Endothelial cell of umbilical vein (primary cell): Measurements from ENCODE around the gene TNRC6A. TPM values are rescaled to one million over a fixed set of nuclear protein-coding genes. Genes with fewer than 3 reads are reported as not detected.

Experiments used
- BruUV-seq: library from RNA; stranded (reverse); fragments of 400-500 nt; replicated peaks from 2 replicates; lab custom pipeline; 2021; lab: Mats Ljungman, UMichigan
- CTCF ChIA-PET: fragments of 300-600, 350-600 bp; sonication (Branson Sonifier 250); formaldehyde crosslinking; loops from one replicate; lab custom pipeline; 2021; ENCODE audit warnings: antibody characterized with exemption, inconsistent platforms; lab: Charles Lee
- POLR2A ChIA-PET: fragments of 300-600, 350-600 bp; sonication (Branson Sonifier 250); formaldehyde crosslinking; loops from one replicate; lab custom pipeline; 2021; ENCODE audit warnings: antibody characterized with exemption, inconsistent platforms; lab: Charles Lee
- DNase-seq: peaks from one replicate; pipeline ENCODE4 v3.0.0-alpha.2; 2011; ENCODE audit warnings: low read depth, low spot score
- FAIRE-seq: peaks from 2 replicates; lab custom pipeline; 2011; peaks lifted over from hg19 to GRCh38; lab: Jason Lieb, UNC
- H2AFZ ChIP-seq: 2 replicates; pipeline ENCODE4 v1.6.0; 2012; ENCODE audit warnings: low read depth, low read length, control low read depth, inconsistent platforms
- H3K27ac ChIP-seq: 2 replicates; pipeline ENCODE4 v1.5.1; 2011; ENCODE audit warnings: low read depth, mild to moderate bottlenecking, control low read depth, low read length, moderate library complexity; ENCODE audit not compliant: insufficient read depth
- H3K27me3 ChIP-seq, 2 experiments: 2 replicates each; pipeline versions ENCODE4 v1.6.0 to v1.6.1; 2011; ENCODE audit warnings: low read length in 2 of 2, mixed read lengths in 1 of 2; ENCODE audit not compliant: control insufficient read depth in 2 of 2, insufficient read depth in 2 of 2
- H3K36me3 ChIP-seq, 2 experiments: 2 replicates in 1 of 2; 3 replicates in 1 of 2; pipeline ENCODE4 v1.5.1; 2011; ENCODE audit warnings: low read length in 2 of 2, mild to moderate bottlenecking in 1 of 2, moderate library complexity in 1 of 2; ENCODE audit not compliant: control insufficient read depth in 2 of 2, insufficient read depth in 2 of 2; ENCODE audit errors: extremely low read depth in 1 of 2
- H3K4me1 ChIP-seq: 3 replicates; pipeline ENCODE4 v1.5.1; 2011; ENCODE audit warnings: mild to moderate bottlenecking, low read length; ENCODE audit not compliant: control insufficient read depth, insufficient read depth; ENCODE audit errors: extremely low read depth
- H3K4me2 ChIP-seq: 2 replicates; pipeline ENCODE4 v1.6.1; 2011; ENCODE audit warnings: low read length, control low read depth, mixed read lengths; ENCODE audit not compliant: insufficient read depth
- H3K4me3 ChIP-seq, 3 experiments: fragments of 200-600 bp in 1 of 3; sonication (generic), shearing (Covaris generic) in 1 of 3; replicated peaks in 1 of 3; 2 replicates each; pipeline ENCODE4 v1.5.1; 2011 to 2016; ENCODE audit warnings: control low read depth in 3 of 3, low read length in 3 of 3, mild to moderate bottlenecking in 2 of 3, inconsistent platforms in 1 of 3, low read depth in 1 of 3, moderate library complexity in 1 of 3; ENCODE audit not compliant: insufficient read depth in 1 of 3
- H3K79me2 ChIP-seq: 2 replicates; pipeline ENCODE4 v1.6.0; 2012; ENCODE audit warnings: low read length, inconsistent platforms; ENCODE audit not compliant: control insufficient read depth, insufficient read depth
- H3K9ac ChIP-seq: replicated peaks from 2 replicates; pipeline ENCODE3; 2011; ENCODE audit warnings: low read length, control low read depth; ENCODE audit not compliant: insufficient read depth; ENCODE audit errors: extremely low read depth
- H3K9me1 ChIP-seq: replicated peaks from 3 replicates; pipeline ENCODE4 v1.6.0; 2011; ENCODE audit warnings: mild to moderate bottlenecking, low read length; ENCODE audit not compliant: control insufficient read depth, insufficient read depth; ENCODE audit errors: extremely low read depth
- H3K9me3 ChIP-seq: replicated peaks from 2 replicates; pipeline ENCODE4 v1.5.1; 2012; ENCODE audit warnings: low read length, inconsistent platforms; ENCODE audit not compliant: control insufficient read depth, insufficient read depth
- H4K20me1 ChIP-seq: replicated peaks from 2 replicates; pipeline ENCODE3; 2011; ENCODE audit warnings: mild to moderate bottlenecking, low read length; ENCODE audit not compliant: control insufficient read depth, insufficient read depth; ENCODE audit errors: extremely low read depth
- CTCF ChIP-seq, 2 donors: IDR thresholded peaks; 1 replicate in 1 of 2; 2 replicates in 1 of 2; pipeline ENCODE4 v1.5.1; 2011; ENCODE audit warnings: low read length in 2 of 2, mild to moderate bottlenecking in 2 of 2, moderate library complexity in 2 of 2, control low read depth in 1 of 2, inconsistent platforms in 1 of 2, low read depth in 1 of 2; ENCODE audit not compliant: insufficient read depth in 1 of 2; ENCODE audit errors: extremely low read depth in 1 of 2
- EZH2 ChIP-seq: IDR thresholded peaks from 2 replicates; pipeline ENCODE4 v1.6.1; 2012; ENCODE audit warnings: borderline replicate concordance, low read depth, mild to moderate bottlenecking, moderate library complexity, low read length, inconsistent platforms; ENCODE audit not compliant: severe bottlenecking
- FOS ChIP-seq: IDR thresholded peaks from 2 replicates; pipeline ENCODE4 v1.6.1; 2011; ENCODE audit warnings: mild to moderate bottlenecking, low read length, moderate library complexity, borderline replicate concordance; ENCODE audit not compliant: insufficient read depth
- GATA2 ChIP-seq: IDR thresholded peaks from 2 replicates; pipeline ENCODE4 v1.7.0; 2011; ENCODE audit warnings: low read depth, mild to moderate bottlenecking, moderate library complexity, mixed read lengths, low read length; ENCODE audit not compliant: insufficient read length, insufficient read depth
- JUN ChIP-seq: IDR thresholded peaks from 2 replicates; pipeline ENCODE4 v1.6.1; 2011; ENCODE audit warnings: borderline replicate concordance, low read depth; ENCODE audit not compliant: insufficient read length, insufficient read depth
- MAX ChIP-seq: IDR thresholded peaks from 2 replicates; pipeline ENCODE4 v1.6.1; 2011; ENCODE audit not compliant: insufficient read depth, insufficient read length
- MYC ChIP-seq: IDR thresholded peaks from one replicate; pipeline ENCODE4 v1.6.1; 2011; ENCODE audit warnings: mild to moderate bottlenecking, low read depth, low read length
- POLR2A ChIP-seq: IDR thresholded peaks from 2 replicates; pipeline ENCODE4 v1.6.1; 2012; ENCODE audit warnings: low read depth, mild to moderate bottlenecking, control low read depth, low read length
- dilution Hi-C: fragments of 300-500 bp; cut with MboI; formaldehyde crosslinking; loops from one replicate; pipeline ENCODE4 v1.15.0; 2019; ENCODE audit warnings: low sequenced_read_pairs; ENCODE audit not compliant: extremely low pct_ligation_motif_present
- intact Hi-C: fragments of 100-400 bp; cut with micrococcal nuclease; formaldehyde crosslinking; loops from one replicate; pipeline ENCODE4 v1.10.0; 2022
- polyA plus RNA-seq, 4 experiments: library from polyadenylated mRNA; depleted of rRNA in 3 of 4; stranded (reverse) in 3 of 4; unstranded in 1 of 4; fragments of >200 nt; gene quantifications; 2 replicates each; pipeline versions ENCODE4 v1.2.1 to v1.2.3, GENCODE V29; 2011 to 2012; ENCODE audit warnings: missing spikeins in 1 of 4
- total RNA-seq: library from RNA; stranded (reverse); gene quantifications from 2 replicates; pipeline ENCODE4 v1.2.3, GENCODE V29; 2021

Gene TNRC6A
- total and polyA plus RNA-seq, 2 donors (not counting 3 experiments of a cell fraction or from before 2014, with no cell fraction given) = 39.3 to 74.5 TPM

GRCh38 chr16:24822974-24823373 is 93.5 kb downstream of the TNRC6A start:
- Histone ChIP-seq H2AFZ (no peak overlapping the region), H3K27ac (no peak overlapping the region), H3K9me1 (no peaks in the 10 kb centered on the region), H3K9ac (no peak overlapping the region), H3K36me3 (peaks cover 16 to 47% of the 10 kb centered on the region in 2 experiments), H3K79me2 (no peaks in the 10 kb centered on the region), H3K9me3 (no peaks in the 10 kb centered on the region), H3K4me1 (peaks cover 7% of the 10 kb centered on the region), H3K4me2 (no peak overlapping the region), H4K20me1 (no peaks in the 10 kb centered on the region), H3K27me3 (no peaks in the 10 kb centered on the region), H3K4me3 (no peak overlapping the region)
- BruUV-seq = no TSS peak
- FAIRE-seq (no peak), DNase-seq (no peak)
- intact Hi-C loops (no loop called here), dilution Hi-C loops (no loop called here)
- CTCF ChIA-PET = no interaction called here
- POLR2A ChIA-PET = no interaction called here
- no peak for TF ChIP-seq POLR2A
- no peak for TF ChIP-seq MYC
- TF ChIP-seq CTCF (IDR thresholded peaks at IDR 0.05; ENCODE audit: extremely low read depth in 1 of 2, insufficient read depth in 1 of 2, low read depth in 1 of 2, low read length in 2 of 2) = no peak
- no peak for TF ChIP-seq GATA2

DNA sequence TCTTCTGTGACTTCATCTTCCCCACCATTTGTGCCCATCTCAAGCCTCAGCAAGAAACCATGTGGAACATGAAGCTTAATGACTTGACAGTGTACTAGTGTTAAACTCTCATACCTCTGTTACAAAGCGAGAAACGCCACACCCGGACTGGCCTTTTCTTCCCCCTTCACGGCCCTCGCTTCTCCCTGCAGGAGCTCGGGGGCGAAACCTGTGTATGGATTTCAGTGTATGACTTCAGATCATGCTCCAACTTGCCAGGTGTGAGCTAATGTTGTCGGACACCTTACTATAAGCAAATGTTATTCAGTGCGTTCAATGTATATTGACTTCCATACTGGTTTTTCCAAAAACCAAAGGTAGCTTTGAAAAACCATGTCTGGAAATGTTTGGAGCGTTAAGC is 96.2 kb downstream of the TNRC6A start:
- Histone ChIP-seq H3K27ac (no peak overlapping the region), H3K79me2 (no peaks in the 10 kb centered on the region), H3K9me3 (no peaks in the 10 kb centered on the region), H3K36me3 (peaks cover 13 to 37% of the 10 kb centered on the region in 2 experiments), H3K9ac (no peak overlapping the region), H3K4me1 (no peaks in the 10 kb centered on the region), H4K20me1 (no peaks in the 10 kb centered on the region), H3K27me3 (no peaks in the 10 kb centered on the region), H3K4me3 (no peak overlapping the region), H2AFZ (no peak overlapping the region), H3K4me2 (no peak overlapping the region), H3K9me1 (no peaks in the 10 kb centered on the region)
- no TSS peak for BruUV-seq
- intact Hi-C loops (no loop called here), dilution Hi-C loops (no loop called here)
- CTCF ChIA-PET = interaction anchor here (0.6 to 2.0 kb wide), 3 partner anchors 9 to 95 kb away, joined by 3 to 9 read pairs (median 4); no protein-coding TSS in a partner anchor
- FAIRE-seq (no peak), DNase-seq (no peak)
- TF ChIP-seq JUN (no peak), MAX (no peak), FOS (no peak), EZH2 (no peak), CTCF (IDR thresholded peaks at IDR 0.05; ENCODE audit: extremely low read depth in 1 of 2, insufficient read depth in 1 of 2, low read depth in 1 of 2, low read length in 2 of 2) (no peak), GATA2 (no peak)
- POLR2A ChIA-PET = no interaction called here
